GM20000 (cell line): Measurements from ENCODE around the gene PRG3.
"Not testable (repeated sequence)": the region's sequence is repeated elsewhere in the genome, so short reads cannot be mapped to it uniquely, and the experiment has no call there.

Experiments used
- DNase-seq: peaks from one replicate; pipeline ENCODE4 v3.0.0; 2012; ENCODE audit warnings: low spot score
- CTCF ChIP-seq: IDR thresholded peaks from 2 replicates; pipeline ENCODE4 v1.5.1; 2012; ENCODE audit warnings: mild to moderate bottlenecking, control low read depth; ENCODE audit errors: extremely low read depth, missing control alignments

The PRG3 gene

GRCh38 chr11:57342702-57343101, 38.2 kb downstream of the PRG3 start:
- no peak for TF ChIP-seq CTCF
- DNase-seq: no peak

- no peak for TF ChIP-seq CTCF
- DNase-seq: no peak
Observed at GRCh38 chr11:57341250-57341808, 39.6 kb downstream of the PRG3 start.

DNA sequence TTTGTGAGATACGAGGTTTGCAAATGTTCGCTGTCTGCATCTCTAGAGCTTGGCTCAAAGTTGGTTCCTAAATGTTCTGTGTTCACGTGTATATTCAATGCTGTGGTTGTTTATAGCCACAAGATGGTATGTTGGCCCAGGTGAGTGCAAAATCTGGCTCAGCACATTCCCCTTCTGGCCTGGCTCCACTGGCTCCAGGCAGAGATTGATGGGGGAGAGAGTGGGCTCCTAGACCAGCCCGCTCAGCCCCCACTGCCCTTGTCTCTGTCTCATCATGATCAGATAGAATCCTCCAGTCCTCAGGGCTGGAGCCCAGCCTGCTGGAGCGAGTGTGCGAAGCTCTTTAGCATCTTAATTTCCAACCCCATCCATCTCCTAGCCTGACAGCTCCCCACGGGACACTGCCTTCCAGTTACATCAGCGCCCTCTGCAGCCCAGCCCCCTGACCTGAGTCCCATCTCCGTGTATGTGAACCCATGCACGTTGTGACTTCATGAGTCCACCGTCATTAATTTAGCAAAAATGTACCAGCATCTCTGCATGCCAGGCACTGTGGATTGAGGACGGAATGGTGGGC, 40.8 kb downstream of the PRG3 start:
- TF ChIP-seq CTCF: no peak
- no peak for DNase-seq

DNA sequence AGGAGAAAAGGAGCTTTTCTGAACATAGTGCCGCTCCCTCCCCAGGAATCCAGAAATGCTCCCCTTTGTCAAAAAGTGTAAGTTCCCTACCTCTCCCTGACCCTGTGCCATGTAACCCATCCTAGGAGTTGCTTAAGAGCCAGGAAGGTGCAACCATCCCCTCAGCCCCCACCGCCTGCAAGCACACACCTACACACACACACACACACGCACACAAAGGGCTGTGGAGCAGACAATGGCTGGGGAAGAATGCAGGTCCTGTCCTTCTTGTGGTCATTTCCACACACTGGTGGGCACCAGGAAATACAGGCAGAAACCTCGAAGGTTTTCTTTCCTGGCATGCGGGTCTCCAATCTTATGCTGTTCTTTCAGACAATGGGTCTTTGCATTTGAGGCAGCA, 41.6 kb downstream of the PRG3 start:
- TF ChIP-seq CTCF: no peak
- no peak for DNase-seq

DNA sequence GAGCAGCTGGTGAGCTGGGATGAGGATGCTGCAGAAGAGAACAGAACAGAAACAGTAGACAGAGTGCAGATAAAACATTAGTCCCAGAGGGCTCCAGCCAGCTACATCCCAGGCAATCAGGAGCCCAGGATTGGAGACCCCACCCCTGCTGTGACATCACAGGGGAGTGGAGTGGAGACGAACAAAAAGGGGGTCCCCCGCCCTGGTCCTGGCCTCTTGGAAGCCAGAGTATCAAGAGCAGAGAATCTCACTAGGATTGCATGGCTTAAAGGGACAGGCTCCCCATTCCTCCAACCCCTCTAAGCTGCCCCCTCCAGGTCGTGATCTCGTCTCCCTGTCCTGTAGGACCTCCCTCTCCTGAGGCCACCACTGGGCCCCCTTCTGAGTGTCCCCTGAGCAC, 42.8 kb downstream of the PRG3 start, which contains the start of gene P2RX3:
Gene P2RX3, plus strand, starts transcription at position 211 of the 400 bp plus-strand sequence. CDS start 199 bp downstream, outside the sequence.
- no peak for DNase-seq
- TF ChIP-seq CTCF: no peak

DNA sequence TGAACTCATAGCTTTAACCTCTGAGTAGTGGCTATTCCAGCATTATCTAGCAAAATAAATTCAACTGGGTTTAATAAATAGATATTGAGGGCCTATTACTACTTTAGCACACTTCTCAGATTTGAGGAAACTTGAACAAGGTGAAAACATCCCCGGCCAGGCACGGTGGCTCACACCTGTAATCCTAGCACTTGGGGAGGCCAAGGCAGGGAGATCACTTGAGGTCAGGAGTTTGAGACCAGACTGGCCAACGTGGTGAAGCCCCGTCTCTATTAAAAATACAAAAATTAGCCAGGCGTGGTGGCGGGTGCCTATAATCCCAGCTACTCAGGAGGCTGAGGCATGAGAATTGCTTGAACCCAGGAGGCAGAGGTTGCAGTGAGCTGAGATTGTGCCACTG, 44.1 kb downstream of the PRG3 start:
- DNase-seq: not testable (repeated sequence)

DNA sequence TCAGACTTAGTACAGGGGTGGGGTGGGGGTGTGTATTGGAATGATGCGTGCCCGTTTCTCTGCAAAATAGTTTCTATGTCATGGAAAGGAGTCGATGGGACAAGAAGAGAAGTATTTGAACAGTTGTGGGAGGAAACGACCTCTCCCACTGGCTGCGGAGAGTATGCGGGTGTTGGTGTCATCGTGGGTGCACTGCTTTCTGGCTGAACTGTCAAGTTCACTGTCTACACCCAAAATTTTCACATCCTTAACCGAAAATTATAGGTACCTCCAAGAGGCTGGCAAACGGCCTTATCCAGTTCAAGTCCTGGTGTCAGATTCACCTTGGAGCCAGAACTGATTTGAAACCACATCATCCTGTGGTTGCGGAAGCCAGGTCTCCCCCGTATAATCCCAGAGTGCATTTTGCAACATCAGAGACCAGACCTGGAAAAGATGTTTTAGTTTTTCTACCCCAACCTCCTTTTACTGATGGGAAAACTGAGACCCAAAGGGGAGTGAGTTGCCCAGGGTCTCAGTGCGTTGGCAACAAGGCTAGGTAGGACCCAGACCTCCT, 44.8 kb downstream of the PRG3 start:
- no peak for TF ChIP-seq CTCF
- DNase-seq: no peak
